K562 (cell line): ENCODE data around the gene ARHGAP26.

Experiments used
- ATF3 ChIP-seq, 2 experiments: fragments of 450-650 bp in 1 of 2; sonication (generic) in 1 of 2; formaldehyde crosslinking in 1 of 2; IDR thresholded peaks in 1 of 2; conservative IDR thresholded peaks in 1 of 2; 2 replicates each; pipeline versions ENCODE4 v1.6.1 to v1.8.1; 2016 to 2023; ENCODE audit warnings: mild to moderate bottlenecking in 2 of 2, moderate library complexity in 2 of 2, inconsistent platforms in 1 of 2, missing genetic modification reagents in 1 of 2
- CBX8 ChIP-seq: fragments of 200-600 bp; sonication (generic); IDR thresholded peaks from 2 replicates; pipeline ENCODE4 v1.6.1; 2012; ENCODE audit warnings: borderline replicate concordance, mixed run types, low read depth, mild to moderate bottlenecking, moderate library complexity, mixed read lengths, low read length, control low read depth, inconsistent platforms; ENCODE audit not compliant: poor library complexity, severe bottlenecking; ENCODE audit errors: extremely low read depth
- CEBPB ChIP-seq: fragments of 450-650 bp; IDR thresholded peaks from 2 replicates; pipeline ENCODE4 v1.6.1; 2016; ENCODE audit warnings: missing genetic modification characterization, missing compliant biosample characterization
- CHD2 ChIP-seq: IDR thresholded peaks from 2 replicates; pipeline ENCODE4 v1.6.1; 2011; ENCODE audit warnings: low read depth, low read length
- CTCF ChIP-seq, 3 experiments: IDR thresholded peaks in 2 of 3; conservative IDR thresholded peaks in 1 of 3; 2 replicates each; pipeline ENCODE4 v1.5.1; 2011 to 2012; ENCODE audit warnings: low read length in 3 of 3, mild to moderate bottlenecking in 3 of 3, control low read depth in 2 of 3, improper control_type of control experiment in 1 of 3, inconsistent platforms in 1 of 3, low read depth in 1 of 3, mixed read lengths in 1 of 3, moderate library complexity in 1 of 3; ENCODE audit not compliant: insufficient read depth in 2 of 3
- DDX20 ChIP-seq: fragments of 450-650 bp; IDR thresholded peaks from 2 replicates; pipeline ENCODE4 v1.6.1; 2016; ENCODE audit warnings: missing genetic modification characterization, low read depth, mild to moderate bottlenecking, missing compliant biosample characterization, moderate library complexity
- ETV1 ChIP-seq: fragments of 450-650 bp; conservative IDR thresholded peaks from 2 replicates; pipeline ENCODE4 v1.6.1; 2016; ENCODE audit warnings: missing genetic modification characterization, control low read depth, low read depth, missing compliant biosample characterization
- EZH2 ChIP-seq: IDR thresholded peaks from 2 replicates; pipeline ENCODE4 v1.6.1; 2012; ENCODE audit warnings: low read depth, mild to moderate bottlenecking, inconsistent platforms, low read length, borderline replicate concordance
- GATA2 ChIP-seq: sonication (generic); formaldehyde crosslinking; IDR thresholded peaks from 2 replicates; pipeline ENCODE4 v1.4.0; 2020; ENCODE audit warnings: mild to moderate bottlenecking, missing genetic modification reagents
- HDGF ChIP-seq: fragments of 450-650 bp; IDR thresholded peaks from 2 replicates; pipeline ENCODE4 v1.6.1; 2016
- MAFK ChIP-seq: IDR thresholded peaks from 2 replicates; pipeline ENCODE4 v1.6.1; 2011; ENCODE audit warnings: low read length, improper control_type of control experiment
- RAD51 ChIP-seq: fragments of 450-650 bp; IDR thresholded peaks from 2 replicates; pipeline ENCODE4 v1.7.1; 2016; ENCODE audit warnings: low read depth, mild to moderate bottlenecking, borderline replicate concordance
- SMC3 ChIP-seq: conservative IDR thresholded peaks from 2 replicates; pipeline ENCODE4 v1.6.1; 2011; ENCODE audit warnings: low read depth, low read length, improper control_type of control experiment; ENCODE audit not compliant: insufficient read depth
- TEAD1 ChIP-seq, 2 experiments: fragments of 450-650 bp in 1 of 2; sonication (generic) in 1 of 2; formaldehyde crosslinking; IDR thresholded peaks; 2 replicates each; pipeline versions ENCODE4 v1.4.0 to v1.8.0; 2020 to 2022; ENCODE audit warnings: mild to moderate bottlenecking in 2 of 2, missing genetic modification reagents in 1 of 2

- no peak for TF ChIP-seq DDX20
- no peak for TF ChIP-seq EZH2
- TF ChIP-seq CHD2, result no peak
- TF ChIP-seq TEAD1 (CRISPR knock-in tag; IDR thresholded peaks at IDR 0.05), result no peak
- no peak for TF ChIP-seq SMC3
- TF ChIP-seq HDGF, result no peak
- TF ChIP-seq CTCF (IDR thresholded peaks at IDR 0.05 in 2 of 3, conservative IDR thresholded peaks at IDR 0.05 in 1 of 3; ENCODE audit: insufficient read depth in 2 of 3, low read depth in 1 of 3, low read length in 3 of 3), result no peak
- no peak for TF ChIP-seq ATF3 (IDR thresholded peaks at IDR 0.05)
- no peak for TF ChIP-seq ATF3 (CRISPR knock-in tag; conservative IDR thresholded peaks at IDR 0.05)
- TF ChIP-seq ETV1 (tag), result no peak
- no peak for TF ChIP-seq GATA2 (CRISPR knock-in tag)
- no peak for TF ChIP-seq CEBPB (tag)
- TF ChIP-seq RAD51, result no peak
- no peak for TF ChIP-seq MAFK
- no peak for TF ChIP-seq CBX8
These were observed 26.4 kb downstream of the ARHGAP26 start for GRCh38 chr5:142796492-142797109.
